DMS114 treated with DMSO at 0.1 percent for 48 hours (cell line): ENCODE measurements around the gene IFNA2.
A peak's percentile ranks its signal among the peaks of the same experiment; 100 is the strongest.
"Not testable (repeated sequence)": the region's sequence is repeated elsewhere in the genome, so short reads cannot be mapped to it uniquely, and the experiment has no call there.

Experiments
- DNase-seq: peaks from one replicate; lab custom pipeline; 2025; ENCODE audit not compliant: unreplicated experiment; lab: John Stamatoyannopoulos, UW

The IFNA2 gene

DNA sequence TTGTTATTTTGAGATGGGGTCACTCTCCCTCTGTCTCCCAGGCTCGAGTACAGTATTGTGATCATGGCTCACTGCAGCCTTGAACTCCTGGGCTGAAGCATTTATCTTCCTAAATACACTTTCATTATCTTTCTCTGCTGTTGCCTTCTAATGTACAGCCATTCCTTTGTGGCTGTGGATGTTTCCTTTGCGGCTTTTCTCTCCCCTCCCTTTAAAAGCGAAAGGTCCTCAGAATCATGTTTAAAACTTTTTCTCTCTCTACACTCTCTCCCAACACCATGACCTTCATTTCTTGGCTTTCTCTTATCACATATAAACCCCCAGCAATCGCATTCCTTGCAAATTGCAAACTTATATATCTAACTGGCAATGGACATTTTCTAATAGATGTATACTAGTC lies 1.6 kb downstream of the IFNA2 start:
- no peak for DNase-seq

DNA sequence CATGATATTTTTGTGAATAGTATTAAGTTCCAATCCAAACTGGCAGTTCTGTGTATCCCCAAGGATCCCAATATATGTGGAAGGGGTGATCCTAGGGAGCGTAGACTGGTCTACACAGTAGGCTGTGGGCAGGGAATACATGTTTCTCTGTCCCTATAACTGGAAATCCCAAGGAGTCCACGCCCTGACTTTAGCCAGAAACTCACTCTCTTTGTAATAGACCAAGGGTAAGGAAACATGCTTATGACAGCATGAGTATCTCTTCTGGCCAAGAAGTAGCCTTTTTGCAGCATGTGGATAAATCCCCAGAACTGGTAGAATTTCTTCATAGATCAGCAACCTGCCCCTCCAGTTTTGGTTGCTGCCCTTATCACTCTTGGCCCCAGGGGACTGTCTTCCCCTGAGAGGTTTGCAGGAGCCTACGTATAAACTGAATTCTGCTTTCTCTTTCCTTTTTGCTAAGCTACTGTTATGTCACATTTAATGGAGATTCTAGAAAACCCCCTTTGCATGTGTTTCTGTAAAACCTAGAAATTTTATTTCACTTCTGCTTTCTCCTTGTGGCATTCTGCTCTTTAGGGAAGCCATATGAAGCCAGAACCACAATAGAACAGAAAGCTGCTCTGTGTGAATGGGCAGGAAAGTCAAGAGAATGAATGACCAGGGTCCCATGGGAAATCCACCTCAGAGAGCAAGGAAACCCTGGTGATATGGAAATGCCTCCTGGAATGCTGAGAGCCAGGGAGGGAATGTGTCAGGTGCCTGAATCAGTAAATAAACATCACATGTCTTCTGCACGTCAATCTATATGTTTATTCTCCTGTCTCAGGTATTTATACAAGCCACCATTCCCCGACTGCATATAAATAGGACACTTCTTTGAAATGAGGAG lies 3.5 kb downstream of the IFNA2 start:
- DNase-seq, result no peak

DNA sequence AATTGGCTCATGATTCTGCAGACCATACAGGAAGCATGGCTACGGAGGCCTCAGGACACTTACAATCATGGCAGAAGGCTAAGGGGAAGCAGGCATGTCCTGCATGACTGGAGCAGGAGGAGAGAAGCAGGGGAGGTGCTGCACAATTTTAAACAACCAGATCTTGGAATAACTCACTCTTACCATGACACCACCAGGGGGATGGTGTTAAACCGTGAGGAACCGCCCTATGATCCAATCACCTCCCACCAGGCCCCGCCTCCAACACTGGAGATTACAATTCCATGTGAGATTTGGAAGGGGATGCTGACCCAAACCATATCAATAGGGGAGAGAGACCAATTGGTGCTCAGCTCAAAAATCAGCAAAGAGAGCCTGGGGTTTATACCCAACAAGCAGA lies 13.7 kb downstream of the IFNA2 start:
- not testable (repeated sequence) for DNase-seq

DNA sequence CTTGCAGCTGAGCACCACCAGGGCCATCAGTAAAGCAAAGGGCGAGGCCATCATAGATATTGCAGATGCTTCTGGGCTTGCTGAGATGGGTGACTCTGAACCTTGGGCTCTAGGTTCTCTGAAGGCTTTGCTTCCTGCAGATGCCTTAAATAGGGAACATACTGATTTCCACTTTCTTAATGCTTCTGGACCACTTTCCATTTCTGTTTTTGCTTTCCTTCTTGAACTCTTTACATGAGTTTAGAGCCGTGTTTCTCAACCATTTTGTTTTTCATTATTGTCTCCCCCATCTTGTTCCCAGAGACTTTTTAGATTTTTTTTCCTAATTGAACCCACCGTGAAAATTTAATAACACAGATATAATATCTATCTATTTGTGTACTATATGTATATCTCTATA lies 17.2 kb downstream of the IFNA2 start, which contains the start of gene IFNA13:
Gene IFNA13, minus strand, starts transcription at position 101 of the 400 bp plus-strand sequence. Its CDS starts 47 bp downstream, at position 54.
- no peak for DNase-seq

DNA sequence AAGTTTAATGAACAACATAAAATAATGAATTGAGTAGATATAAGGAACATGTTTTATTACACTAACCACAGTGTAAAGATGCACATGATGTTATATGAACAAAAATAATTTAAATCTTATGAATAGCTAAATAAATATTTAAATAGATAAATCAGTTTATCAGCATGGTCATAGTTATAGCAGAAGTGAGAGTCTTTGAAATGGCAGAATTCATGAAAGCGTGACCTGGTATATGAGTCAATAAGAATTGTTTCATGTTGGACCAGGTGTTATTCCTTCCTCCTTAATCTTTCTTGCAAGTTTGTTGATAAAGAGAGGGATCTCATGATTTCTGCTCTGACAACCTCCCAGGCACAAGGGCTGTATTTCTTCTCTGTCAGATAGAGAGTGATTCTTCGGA lies 18.0 kb downstream of the IFNA2 start:
- DNase-seq, result not testable (repeated sequence)

DNA sequence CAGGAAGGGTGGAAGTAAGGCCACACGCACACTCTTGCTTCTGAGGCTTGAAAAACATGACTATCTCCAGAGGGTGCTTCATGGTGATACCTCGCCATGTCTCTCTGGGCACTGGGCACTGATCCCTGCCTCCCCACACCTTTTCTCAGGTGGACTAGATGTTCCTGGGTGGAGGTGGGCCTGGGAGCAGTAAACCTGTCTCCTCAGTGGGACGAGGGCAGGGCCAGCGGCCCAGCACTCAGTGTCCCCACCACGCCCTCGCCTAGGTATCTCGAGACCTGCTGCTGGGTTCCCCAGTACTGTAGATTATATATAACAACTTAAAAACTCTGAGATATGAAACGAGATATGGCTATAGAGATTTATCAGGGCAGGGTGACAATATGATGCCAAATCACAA lies 22.9 kb downstream of the IFNA2 start:
- DNase-seq, result no peak

DNA sequence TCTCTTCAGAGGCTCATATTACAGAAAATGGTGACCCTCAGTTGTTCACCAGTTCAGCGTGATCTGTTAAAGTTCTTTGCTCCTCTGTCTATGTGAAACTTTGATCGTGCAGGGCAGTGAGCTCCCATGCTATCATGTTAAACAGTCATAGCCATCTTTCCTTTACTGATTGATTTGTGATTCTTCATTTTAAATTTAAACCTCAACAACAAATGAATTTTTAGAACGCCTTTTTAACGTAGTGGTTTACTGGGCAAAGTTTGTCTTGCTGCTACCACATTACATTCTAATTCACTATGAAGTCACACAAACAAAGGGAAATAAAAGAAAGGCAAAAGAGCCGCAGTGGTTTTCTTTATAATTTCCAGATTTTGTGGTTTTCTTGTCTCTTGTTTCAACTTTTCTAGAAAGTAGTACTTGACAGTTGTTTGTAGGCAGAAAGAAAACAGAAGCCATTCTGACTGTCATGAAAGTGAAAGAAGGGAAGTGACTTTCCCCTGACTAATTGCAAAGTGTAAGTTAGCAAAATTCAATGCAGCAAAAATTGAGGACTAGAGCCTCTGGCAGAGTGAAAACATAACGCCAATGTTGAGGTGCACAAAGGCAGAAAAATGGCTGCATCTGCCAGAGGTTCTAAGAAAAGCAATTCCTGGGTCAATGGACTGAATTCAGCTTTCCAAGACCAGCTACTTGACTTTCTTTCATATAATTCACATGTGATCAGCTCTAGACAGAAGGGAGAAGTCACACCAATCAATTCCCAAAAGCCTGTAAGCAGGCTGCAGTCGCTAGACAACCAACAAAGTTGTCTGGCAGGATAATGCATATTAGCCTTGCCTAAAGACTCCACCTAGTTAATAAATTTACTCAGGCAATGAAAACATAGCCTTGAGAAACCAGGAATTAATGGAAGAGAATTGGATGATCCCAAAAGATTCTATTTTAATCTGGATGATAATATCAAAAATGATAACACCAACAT lies 27.4 kb downstream of the IFNA2 start:
- DNase-seq, result no peak

DNA sequence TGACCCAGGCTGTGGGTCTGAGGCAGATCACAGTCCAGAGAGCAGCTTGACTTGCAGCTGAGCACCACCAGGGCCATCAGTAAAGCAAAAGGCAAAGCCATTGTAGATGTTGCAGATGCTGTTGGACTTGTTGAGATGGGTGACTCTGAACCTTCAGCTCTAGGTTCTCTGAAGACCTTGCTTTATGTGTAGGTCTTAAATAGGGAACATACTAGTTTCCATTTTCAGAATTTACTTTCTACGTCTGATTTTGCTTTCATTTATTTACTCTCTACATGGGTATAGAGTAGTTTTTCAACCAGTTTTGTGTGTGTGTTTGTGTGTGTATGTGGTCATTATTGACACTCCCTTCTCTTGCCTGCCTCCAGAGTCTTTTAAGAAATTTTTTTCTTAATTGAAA lies 34.4 kb downstream of the IFNA2 start, which contains the start of gene IFNA6:
Gene IFNA6, minus strand, starts transcription at position 101 of the 400 bp plus-strand sequence. Its CDS starts 0 bp downstream, at position 101.
- DNase-seq, result no peak

DNA sequence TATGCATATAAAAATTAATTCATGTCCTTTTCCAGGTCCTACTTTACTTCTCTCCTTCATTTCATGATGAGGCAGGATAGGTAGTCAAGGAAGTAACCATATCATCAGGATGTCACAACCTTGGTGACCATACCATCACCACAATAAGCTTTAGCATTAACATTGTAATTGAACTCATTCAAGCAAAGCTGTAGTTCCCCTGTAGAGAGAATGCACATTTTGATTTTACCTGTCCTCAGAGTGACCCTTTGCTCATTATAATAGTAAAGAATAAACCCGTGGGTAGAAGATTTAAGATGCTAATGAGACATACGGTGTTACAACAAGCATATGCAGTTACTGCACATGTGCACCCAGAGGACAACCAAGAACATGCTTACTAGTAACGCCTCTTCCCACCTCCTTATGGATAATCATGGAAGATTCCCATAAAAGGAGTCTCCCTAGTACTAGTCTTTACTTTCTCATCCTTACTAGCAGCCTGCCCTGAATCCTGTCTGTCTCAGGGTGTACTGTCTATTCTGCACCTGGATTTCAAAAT lies 36.7 kb downstream of the IFNA2 start:
- DNase-seq, result no peak

DNA sequence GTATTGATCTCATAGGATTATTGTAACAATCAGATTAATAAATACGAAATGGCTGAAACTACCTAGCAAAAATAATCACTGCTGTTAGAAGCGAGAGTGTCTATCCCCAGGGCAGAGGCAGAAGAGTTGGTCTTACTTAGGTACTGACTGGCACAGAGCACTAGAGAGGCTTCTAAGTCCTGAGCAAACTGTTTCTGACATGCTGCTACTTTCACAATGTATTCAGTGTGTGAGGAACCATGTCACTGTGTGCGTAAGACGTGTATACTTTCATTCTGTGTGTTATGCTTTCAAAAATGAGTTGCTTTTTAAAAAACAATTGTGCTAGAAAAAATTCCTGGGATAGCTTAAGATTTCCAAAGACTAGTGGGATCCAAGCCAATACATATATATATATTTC lies 44.5 kb downstream of the IFNA2 start:
- no peak for DNase-seq

DNA sequence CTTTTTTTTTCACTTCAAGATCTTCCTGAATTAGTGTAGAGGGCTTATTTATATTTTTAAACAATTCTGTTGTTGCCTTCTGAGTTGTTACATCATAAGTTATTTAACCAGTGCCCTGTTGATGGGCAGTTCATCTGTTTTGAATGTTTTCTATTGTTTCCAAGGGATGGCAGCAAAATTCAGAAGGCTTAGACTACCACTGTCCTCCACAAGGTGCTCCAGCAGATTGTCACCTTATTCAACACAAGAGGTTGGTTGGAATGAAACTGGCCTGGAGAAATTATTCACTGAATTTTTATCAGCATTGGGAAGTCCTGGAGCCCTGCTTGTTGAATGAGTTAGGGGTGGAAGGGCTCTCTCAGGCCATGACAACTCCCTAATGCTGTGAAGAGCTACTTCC lies 48.7 kb downstream of the IFNA2 start:
- no peak for DNase-seq

DNA sequence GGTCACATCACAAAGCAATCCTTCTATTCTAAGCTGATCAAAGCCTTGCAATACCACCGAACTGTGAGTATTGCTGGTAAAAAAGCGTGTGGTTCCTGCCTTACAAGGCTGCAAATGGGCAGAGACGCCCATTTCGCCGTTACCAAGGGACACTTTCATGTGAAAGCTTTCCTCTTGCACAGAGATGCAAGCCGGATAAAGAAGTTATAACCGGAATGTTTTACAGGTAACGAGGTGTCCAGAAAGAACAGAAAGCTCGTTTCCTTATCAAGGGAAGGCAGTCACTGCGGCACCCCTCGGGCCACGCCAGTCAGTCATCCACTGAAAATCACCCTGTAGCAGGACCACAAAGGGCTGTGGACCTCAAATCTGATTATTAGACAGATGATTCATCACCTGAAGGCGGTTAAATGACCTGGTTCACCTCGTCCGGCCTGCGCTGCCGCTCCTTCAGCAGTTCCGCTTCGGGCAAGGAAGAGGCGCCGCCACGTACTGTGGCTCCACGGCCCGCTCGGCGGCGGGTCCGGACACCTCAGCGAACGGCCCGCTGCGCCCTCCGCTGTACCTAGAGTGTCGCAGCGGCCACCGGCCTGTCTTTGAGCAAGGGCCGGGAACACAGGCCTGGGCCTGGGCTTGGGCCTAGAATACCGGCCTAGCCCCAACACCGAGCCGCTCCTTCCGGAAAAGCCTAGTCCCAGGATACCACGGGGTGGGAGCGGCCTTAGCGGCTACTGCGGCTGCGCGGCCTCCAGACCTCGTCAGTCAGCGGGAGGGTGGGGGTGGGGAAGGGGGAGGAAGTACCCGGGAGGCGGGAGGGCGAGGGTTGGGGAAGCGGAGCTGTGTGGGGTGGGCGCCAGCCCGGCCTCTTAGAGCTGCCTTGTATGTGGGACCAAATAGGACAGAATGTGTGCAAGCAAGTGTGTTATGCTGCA lies 50.2 kb downstream of the IFNA2 start, which contains the start of gene KLHL9:
Gene KLHL9, minus strand, starts transcription at position 704 of the 932 bp plus-strand sequence. Its CDS starts 545 bp downstream, at position 159.
- DNase-seq, result peak; percentile 57
